ENCODE results near the gene PMVK. TPM values are rescaled to one million over a fixed set of nuclear protein-coding genes. Genes with fewer than 3 reads are reported as not detected.
"Not testable (repeated sequence)": the region's sequence is repeated elsewhere in the genome, so short reads cannot be mapped to it uniquely, and the experiment has no call there.

PMVK gene
- total RNA-seq, 1 donor from 2014 or later = 8.6 TPM

DNA sequence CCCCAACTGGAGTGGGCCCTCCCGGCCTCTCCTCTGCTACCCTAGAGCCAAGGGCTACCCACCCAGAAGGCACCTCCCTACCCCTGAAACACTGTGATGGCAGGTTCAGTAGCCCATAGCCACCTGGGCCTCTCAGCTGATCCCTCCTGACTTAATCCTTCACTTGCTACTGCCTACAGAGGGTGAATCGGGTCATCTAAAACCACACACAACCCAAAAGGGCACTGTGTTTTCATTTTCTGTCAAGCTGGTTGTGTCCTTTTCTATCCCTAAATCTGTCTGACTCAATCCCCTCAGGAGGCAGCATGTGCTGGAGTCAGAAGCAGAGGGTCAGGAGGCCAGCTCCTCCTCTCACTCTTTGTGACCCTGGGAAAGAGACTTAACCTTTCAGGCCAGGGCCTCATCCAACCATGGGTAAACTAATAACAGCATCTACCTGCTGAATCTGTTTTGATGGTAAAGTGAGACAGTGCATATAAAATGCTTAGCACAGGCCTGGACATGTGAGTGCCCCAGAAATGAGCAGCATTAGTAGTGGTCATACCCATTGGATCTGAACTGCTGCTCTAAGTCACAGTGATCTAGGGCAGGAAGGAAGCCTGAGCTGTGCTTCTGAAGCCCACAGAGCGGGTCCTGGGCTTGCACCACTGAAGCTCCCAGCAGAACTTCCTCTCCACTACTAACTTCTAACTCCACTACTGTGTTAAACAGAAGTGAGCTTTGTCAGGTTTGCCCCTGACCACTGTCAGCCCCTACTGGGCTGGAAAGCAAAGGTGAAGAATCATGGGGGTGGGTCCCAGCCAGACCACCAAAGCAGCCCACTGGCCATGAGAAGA lies 11.0 kb downstream of the PMVK start:
- no peak for DNase-seq (ENCODE audit: low read depth in 2 of 2)

DNA sequence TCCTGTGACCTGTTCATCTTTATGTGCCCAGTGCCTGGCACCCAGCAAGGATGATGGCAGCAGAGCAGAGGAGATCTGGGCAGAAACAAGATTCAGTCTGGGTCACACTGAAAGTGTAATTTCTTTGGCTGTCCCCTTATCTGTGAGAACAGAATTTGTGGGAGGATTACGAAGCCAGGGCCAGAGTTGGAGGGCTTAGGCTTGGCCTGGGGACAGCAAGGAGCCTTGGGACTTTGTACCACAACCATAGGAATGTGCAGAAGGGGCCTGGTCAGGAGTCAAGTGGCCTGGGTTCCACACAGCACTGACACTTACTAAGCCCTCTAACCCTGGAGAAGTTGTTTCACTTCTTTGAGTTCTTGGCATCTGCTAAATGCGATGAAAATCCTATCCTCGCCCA lies 12.8 kb downstream of the PMVK start:
- DNase-seq (ENCODE audit: low read depth in 2 of 2) = no peak

DNA sequence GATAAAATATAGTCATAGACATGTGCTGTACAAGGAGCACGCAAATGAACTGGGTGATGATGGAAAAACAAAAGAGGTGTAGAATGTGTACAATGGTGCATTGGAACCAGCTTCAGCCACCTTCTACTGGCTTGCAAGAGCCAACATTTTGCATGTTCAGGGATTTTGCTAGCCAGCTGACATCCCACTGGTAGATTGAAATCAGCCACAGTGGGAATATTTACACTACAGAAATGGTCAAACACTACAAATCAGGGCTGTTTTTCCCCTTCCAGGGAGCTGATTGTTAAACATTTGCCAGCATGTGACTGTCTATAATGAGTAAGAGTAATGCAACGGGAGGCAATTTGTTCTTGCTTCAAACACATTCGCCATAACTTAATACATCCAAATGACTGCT lies 23.2 kb downstream of the PMVK start:
- no peak for DNase-seq (ENCODE audit: low read depth in 2 of 2)

DNA sequence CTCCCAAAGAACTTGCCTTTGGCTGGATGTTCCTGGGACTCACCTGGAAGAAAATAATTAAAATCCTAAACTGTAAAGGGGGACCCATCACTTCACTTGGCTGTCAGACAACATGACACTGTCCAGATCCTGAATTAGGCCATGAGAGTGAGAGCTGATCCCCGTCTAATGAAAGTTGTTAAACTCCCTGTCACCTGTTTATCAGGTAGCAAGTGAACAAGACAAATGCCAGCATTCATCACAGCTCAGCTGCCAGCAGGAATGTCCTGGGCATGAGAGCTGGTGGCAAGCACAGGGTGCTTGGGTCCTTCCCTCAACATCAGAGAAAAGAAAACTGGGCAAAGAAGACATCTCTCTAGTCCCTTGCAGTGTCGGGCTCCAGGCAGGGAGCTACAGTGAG lies 23.8 kb downstream of the PMVK start:
- DNase-seq (ENCODE audit: low read depth in 2 of 2) = no peak

DNA sequence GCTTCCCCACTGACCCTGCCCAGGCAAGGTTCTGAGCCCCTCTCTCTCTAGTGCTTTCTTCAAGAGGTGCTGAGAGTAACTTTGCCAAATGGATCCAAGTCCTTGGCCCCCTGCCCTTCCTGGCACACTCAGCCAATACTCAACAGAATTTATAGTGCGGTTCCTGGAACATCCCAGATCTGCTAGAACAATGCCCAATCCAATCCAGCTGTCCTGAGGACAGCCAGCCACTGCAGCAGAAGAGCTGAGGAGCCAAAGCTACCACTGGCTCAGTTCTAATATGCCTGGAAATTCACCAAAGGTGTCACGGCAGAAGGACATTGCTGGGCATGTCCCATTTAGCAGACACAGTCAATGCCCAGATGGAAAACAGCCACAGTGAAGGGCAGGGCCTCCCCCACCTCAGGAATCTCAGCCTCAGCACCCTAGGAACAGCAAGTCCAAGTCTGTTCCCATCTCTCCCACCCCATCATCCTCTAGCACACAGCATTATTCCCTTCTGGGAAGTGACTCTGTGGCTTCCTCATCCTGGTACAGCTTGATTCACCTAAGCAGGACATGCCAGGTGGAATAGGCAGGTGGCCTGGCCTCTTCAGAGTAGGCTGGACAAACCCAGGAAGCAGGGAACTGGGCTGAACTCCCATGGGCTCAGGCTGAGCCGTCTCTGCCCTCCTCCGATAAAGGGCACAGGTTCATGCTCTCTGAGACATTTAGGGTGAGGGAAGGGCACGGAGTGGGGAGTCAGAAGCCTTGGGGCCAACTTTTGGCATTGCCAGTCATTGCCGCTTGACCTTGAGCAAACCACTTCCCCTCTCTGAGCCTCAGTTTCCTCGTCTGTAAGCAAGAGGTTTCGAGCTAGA lies 24.6 kb downstream of the PMVK start:
- DNase-seq (ENCODE audit: low read depth in 2 of 2) = no peak

DNA sequence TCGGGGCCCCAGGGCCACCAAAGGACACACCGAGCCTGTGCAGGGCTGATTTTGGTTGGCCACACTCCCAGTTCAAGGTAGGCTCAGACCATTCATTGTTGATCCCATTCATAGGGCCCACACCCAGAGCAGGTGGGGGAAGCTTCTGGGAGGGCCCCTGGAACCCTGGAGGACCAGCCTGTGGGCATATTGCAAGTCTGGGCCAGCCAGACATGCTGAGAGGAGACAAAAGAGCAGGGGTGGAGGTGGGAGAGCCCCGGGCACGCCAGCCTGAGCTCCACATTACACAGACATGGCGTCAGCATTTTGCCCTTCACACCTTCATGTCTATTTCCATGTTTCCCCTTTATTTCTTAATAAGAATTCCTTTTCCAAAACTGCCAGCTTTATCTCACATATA lies 25.7 kb downstream of the PMVK start:
- no peak for DNase-seq (ENCODE audit: low read depth in 2 of 2)

DNA sequence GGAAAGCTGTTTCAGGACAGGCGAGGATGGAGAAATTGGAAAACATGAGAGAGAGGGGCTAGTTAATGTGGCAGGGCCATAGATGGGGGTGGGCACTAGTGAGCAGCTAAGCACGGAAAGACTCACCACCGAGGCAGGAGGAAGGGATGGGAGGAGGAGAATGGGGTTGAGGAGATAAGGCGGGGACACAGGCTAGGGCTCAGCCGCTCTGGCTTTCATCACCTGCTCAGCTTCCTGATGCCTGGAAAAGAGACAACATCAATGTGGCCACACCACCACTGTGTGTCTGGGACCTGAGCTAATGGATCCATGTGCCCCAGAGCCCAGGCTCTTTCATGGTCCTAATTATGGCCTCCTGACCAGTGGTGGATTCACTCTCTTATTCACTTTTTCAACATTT lies 27.6 kb downstream of the PMVK start:
- DNase-seq (ENCODE audit: low read depth in 2 of 2) = no peak

DNA sequence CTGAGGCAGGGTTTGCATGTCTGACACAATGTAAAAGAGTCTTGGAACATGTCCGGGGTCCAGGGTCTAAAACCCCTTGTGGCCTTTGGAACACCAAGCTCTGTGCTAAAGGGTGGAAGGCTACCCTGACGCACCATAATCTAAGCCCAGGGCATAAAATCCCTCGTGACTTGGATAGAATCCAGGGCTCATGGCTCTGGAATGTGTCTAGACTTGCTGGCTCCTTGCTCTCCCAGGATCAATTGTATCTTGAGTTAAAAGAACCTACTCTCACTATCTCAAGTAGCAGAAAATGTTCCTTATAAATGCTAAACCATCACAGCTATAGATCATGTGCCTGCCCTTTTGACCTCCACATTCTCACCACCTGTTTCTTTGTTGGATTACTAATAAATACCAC lies 28.4 kb downstream of the PMVK start:
- not testable (repeated sequence) for DNase-seq (ENCODE audit: low read depth in 2 of 2)

DNA sequence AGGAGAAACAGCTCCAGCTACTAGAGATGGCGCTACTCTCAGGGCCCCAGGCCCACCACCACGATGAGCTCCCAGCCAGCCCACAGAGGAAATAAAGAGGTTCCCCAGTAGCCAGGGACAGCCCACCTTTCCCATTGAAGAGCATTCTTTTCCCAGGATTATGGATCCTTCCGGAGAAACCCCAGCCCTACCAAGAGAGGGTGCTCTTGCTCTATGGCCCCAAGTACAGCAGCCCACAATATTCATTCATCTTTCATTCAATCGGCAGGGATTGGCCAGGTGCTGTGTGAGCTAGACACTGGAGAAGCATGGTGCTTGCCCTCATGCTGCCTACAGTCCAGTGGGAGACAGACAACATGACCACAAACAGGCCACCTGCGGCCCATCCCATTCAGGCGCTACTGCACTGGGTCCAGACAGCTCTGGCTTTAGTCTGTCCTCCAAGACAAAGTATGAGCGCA lies 29.9 kb downstream of the PMVK start:
- DNase-seq (ENCODE audit: low read depth in 2 of 2) = peak in 1 of 2 donors; percentile 21

DNA sequence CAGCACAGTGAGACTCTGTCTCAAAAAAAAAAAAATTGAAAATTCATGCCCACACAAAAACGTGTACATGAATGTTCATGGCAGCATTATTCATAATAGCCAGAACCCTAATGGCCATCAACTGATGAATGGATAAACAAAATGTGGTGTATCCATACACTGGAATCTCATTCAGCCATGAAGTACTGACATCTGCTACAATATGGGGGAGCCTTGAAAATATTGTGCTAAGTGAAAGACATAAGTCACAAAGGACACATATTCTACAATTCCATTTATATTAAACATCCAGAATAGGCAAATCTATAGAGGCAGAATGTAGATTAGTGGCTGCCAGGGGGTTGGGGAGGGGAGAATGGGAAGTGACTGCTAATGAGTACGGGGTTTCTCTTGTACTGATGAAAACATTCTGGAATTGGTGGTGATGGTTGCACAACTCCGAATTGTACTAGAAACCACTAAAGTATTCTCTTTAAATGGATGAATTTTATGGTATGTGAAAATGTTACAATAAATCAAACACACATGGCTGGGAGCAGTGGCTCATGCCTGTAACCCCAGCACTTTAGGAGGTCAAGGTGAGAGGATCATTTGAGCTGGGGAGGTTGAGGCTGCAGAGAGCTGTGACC lies 33.5 kb downstream of the PMVK start:
- no peak for DNase-seq (ENCODE audit: low read depth in 2 of 2)

DNA sequence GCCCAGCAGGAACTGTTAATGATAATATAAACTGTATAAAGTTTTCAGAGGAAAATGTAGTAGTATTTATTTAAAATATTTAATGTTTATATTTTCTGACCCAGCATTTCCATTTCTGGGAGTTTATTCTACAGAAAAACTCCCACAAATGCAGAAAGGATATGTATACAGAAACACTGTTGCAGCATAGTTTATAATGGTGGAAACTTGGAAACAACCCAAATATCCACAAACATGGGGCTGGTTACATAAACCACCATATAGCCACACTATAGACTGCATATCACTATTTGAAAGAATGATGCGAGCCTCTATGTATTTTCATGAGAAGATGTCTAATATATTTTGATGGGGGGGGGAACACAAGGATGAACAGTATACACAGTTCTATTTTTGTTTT lies 34.9 kb downstream of the PMVK start:
- DNase-seq (ENCODE audit: low read depth in 2 of 2) = no peak

DNA sequence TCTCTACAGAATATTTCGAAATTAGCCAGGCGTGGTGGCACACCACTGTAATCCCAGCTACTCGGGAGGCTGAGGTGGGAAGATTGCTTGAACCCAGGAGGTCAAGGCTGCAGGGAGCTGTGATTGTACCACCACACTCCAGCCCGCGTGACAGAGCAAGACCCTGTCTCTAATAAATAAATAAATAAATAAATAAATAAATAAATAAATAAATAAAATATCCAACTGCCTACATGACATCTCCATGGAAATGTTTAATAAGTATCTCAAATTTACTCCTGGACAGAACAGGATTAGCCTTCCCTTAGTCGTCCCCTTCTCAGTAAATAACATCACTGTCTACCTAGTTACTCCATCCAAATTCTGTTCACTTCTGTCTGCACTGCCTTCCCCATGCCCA lies 37.5 kb downstream of the PMVK start:
- no peak for DNase-seq (ENCODE audit: low read depth in 2 of 2)

DNA sequence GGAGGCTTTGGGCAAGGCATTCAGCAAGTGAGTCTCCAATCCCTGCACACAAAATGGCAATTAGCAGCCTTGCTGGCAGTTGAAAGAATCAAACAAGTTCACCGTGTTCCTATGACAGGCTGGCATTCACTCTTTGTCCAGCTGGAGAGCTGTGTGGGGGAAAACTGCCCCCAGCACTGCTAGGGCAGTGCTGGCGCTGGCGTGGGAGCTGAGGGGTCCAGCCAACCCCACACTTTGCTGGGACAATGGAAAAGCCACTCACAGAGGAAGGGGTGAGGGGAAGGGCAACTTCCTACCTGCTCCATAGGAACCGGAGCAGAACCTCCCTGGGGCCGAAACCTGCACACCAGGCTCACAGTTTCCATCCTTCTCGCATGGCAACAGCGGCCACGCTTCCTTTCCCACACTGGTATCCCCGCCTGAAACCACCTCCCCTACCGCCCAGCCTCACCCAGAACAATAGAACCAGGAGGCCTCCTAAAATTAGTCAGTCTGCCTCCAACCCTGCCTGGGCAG lies 39.7 kb downstream of the PMVK start:
- peak; percentile 78 to 84 for DNase-seq (ENCODE audit: low read depth in 2 of 2)

DNA sequence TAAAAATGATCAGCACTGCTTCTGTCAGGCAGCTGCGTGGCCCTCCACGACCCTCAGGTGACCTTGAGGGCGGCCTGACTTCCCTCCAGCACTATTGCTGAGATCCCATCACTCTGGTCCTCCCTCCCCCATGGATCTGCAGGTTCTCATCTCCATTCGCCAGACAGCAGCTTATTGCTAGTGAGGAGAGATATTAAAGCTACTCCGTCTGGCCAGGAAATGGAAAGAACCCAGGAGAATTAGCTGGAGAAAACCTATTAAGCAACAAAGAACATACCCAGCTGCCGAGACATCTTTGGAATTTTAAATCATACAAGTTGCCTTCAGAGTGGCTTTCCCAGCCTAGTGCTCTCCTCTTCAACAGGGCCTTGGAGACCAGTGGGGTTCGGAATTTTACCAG lies 40.7 kb downstream of the PMVK start:
- DNase-seq (ENCODE audit: low read depth in 2 of 2) = no peak

DNA sequence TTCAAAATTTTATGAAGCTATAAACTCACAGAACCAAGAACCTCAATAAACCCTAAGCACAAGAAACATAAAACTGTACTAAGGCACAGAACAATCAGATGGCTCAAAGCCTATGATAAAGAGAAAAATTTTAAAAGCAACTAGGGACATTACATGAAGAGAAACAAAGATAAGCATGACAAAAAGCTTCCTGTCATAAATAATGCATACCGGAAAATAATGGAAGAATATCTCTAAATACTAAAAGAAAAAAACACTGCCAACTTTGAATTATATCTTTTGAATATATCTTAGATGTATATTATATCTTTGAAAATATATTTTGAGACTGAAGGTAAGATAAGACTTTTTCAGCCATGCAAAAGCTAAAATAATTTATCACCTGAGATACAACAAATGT lies 45.1 kb downstream of the PMVK start:
- DNase-seq (ENCODE audit: low read depth in 2 of 2) = no peak

DNA sequence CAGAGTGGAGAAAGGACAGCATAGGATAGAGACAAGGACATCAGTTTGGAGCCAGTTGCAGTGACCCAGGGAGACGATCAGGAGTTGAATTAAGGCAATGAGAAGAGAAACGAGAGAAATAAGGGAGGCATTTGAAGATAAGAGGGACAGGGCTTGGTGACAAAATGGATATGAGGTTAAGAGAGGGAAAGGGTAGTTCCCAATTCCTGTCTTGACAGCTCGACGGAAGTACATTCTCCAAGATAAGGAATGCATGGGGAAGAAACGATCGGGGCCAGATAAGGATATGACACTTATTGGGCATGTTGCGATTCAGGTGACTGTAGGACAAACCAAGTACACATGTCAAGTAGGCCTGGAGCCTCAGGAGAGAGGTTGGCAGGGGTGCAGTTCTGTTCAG lies 47.8 kb downstream of the PMVK start:
- no peak for DNase-seq (ENCODE audit: low read depth in 2 of 2)

DNA sequence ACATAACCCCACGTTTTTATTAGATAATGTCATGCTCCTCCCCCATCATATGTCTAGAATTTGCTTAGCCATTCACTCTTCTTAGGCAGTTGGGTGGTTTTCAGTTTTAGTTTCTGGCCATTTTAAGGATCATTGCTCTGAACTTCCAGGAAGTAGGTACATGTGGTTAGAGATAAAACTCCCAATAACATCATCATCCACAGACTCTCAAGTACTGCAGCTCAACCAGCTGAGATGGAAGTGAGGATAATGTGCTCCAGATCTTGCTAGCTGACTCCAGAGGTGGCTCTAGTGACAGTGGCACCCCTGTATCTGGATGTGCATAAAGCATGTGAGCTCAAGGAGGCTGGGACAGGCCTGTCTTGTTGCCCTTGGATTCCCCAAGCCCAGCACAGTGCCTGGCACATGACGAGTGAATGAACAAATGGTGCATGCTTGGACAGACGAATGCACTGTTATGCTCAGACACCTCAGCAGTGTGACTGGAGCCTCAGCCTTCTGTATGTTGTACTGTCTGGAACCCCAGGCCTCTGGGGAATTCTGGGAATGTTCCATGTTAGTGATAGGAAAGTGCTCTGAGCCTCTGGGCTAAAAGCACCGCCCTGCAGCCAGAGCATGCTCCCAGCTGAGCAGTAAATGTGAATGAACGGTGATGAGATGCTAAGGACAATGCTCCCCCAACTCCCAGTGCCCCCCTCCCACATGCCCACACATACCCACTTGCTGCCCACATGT lies 50.1 kb downstream of the PMVK start:
- DNase-seq (ENCODE audit: low read depth in 2 of 2) = no peak

DNA sequence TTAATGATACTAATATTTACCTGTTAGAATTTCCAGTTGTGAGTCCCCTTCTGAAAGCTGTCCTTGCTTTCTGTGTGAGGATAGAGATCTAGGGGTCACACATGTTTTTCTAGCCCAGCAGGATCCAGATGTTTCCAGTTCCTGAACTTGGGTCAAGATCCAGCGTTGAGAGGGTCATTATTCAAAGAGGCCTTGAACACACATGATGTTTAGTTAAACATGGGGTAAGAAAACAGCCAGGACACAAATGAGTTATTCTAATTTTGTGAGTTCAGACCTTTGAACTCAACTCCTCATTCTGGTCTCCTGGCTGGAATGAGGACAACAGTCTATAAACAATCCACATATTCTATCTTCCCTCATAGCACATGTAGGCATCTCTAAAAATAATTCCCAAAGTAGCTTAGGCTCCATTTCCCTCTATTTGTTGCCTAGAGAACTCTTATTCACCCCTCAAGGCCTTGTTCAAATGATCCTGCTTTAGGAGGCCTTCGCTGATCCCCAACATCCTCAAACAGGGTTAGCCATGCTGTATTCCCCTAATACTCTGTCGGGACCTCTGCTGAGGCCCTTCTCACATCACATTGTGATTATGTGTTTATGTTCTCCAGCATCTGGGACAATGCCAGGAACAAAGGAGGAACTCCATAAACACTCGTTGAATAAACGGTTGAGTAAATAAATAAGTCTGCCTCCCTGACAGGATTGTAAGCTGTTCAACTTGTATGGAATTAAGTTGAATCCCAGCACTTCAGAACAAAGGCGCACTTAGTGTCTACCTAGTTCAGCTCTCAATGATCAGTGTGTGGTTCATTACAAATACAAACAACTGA lies 51.4 kb downstream of the PMVK start:
- peak; percentile 82 to 90 for DNase-seq (ENCODE audit: low read depth in 2 of 2)

DNA sequence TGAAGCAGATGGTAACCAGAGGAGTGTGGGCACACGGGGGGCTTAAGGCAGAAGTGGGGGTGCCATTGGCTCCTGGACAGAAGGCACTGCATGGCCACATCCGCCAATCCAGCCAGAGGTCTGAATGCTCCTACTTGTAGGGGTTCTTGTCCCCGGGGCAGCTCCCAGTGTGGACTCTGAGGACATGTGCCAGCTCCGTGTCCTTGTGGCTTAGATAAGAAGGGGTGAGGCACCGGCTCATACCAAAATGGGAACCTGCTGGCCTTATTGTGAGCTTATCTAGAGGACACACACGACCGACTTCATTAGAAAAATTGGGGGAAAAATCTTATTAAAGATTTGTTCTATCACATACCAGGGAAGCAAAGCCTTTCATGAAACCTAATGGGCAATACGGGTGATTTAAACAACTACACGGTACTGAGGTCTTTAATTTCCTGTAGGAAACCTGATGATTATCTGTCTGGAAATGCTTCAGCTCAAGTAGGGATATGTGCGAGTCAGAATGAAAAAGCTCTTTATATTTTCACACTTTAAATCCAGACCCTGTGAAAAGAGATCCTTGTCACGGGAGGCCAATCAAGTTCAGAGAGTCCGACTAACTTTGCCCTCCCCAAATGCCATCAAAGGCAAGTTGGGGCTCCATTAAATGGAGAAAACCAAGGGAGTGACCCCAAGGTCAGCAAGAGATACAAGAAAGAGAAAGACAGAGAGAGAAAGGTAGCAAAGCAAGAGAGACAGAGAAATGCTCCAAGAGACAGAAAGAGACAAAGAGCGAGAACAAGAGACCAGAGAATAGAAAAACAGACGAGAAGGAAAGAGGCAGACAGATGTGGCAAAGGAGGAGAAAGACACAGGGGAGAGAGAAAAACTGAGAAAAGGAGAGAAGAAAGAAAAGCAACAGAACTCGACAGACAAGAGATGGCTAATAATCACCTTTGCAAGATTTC lies 52.3 kb downstream of the PMVK start:
- DNase-seq (ENCODE audit: low read depth in 2 of 2) = peak in 1 of 2 donors; percentile 45
